NK-92 (cell line): ENCODE measurements around the gene TTLL8.

Experiments used
- DNase-seq: peaks from one replicate; lab custom pipeline; 2025; ENCODE audit not compliant: unreplicated experiment; lab: John Stamatoyannopoulos, UW

The TTLL8 gene

DNA sequence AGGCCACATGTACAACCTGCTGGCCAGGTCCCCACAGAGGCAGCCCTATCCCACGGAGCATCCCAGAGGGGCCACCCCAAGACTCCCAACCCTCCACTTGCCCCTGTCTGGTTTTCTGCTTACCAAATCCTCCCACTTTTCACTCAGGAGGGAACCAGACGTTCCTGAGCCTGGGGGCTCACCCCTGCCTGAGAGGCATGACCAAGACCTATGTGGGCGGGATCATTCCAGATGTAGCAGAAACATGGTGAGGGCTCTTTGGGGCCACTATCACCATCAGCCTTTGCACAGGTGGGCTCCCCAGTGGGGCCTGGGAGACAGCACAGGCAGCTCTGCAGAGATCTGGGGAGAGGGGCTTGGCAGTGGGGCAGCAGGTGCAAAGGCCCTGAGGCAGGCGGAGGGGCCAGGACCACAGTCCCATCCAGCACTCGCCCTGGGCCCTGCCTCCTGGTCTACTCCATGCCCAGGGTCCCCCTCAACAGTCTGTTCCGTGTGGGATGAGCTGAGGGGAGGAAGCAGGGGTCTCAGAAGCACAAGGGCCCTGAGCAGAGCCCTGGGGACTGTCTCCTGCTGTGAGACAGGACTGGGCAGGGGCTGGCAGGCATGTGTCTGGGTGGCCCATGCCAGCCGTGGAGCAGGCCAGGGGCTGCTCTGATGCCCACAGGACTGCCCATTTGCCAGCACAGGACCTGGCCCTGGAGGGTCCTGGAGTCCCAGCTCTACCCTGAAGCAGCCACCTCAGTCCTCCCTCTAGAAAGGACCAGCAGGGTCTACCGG, 88.2 kb downstream of the TTLL8 start:
- no peak for DNase-seq

DNA sequence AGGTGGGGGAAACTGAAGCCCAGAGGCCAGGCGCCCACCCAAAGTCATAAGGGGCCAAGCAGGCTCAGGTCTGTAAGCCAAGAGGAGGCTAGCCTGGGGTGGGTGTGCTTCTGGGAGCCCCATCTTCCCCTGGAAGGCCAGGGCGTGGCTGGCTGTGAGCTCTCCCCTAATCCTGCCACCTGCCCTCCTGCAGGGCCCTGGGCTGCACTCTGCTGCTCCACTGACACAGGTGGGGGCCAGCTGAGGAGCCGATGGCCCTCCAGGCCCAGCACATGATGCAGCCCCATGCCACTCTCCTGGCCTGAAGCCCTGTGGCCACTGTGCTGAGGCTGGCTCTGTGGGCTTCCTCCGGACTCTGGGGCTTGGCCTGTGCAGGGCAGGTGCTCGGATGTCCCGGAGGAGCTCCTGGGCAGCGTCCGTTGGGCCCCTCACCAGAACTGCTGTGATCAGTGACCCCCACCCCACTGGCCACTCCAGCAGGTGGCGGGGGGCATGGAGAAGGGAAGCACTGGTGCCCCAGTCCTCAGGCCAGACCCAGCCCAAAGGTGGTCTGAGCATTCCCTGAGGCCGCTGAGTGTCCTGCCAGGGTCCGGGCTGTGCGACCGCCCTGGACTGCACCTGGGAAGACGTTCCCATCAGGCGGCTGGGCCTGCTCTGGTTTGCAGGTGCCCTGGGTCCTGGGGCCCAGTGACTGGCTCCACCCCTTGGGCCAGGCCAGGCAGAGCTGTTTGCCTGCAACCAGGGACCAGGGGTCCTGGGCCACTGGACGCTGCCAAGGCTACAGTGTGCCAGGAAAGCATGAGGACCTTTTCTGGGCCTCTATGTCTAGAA, 89.1 kb downstream of the TTLL8 start:
- DNase-seq = no peak
